HCT116 (cell line): ENCODE data around the gene HEBP1. TPM values are rescaled to one million over a fixed set of nuclear protein-coding genes. Genes with fewer than 3 reads are reported as not detected.

Source experiments
- ATAC-seq: fragments of 200-7000 bp; cut with Tn5 transposase; 2 replicates; pipeline ENCODE4 v1.9.1; 2020; ENCODE audit warnings: mild to moderate bottlenecking, moderate library complexity
- BruUV-seq: library from RNA; stranded (reverse); fragments of 400-500 nt; replicated peaks from 2 replicates; lab custom pipeline; 2021; lab: Mats Ljungman, UMichigan
- CTCF ChIA-PET: fragments of 300-600 bp; sonication (Branson Sonifier 250); formaldehyde crosslinking; loops from one replicate; lab custom pipeline; 2021; ENCODE audit warnings: antibody characterized with exemption; lab: Charles Lee
- POLR2A ChIA-PET: fragments of 300-600, 350-600 bp; sonication (Branson Sonifier 250); formaldehyde crosslinking; loops from one replicate; lab custom pipeline; 2021; ENCODE audit warnings: antibody characterized with exemption; lab: Charles Lee
- RAD21 ChIA-PET, 2 experiments: fragments of 300-600 bp; sonication (Branson Sonifier 250); formaldehyde crosslinking; loops; one replicate each; lab custom pipeline; 2023; ENCODE audit warnings: low total read pairs in 2 of 2; ENCODE audit not compliant: uncharacterized antibody in 2 of 2, unreplicated experiment in 2 of 2, low non-redundant PET in 1 of 2; lab: Charles Lee
- DNase-seq: peaks from one replicate; pipeline ENCODE4 v3.0.0-alpha.2; 2010; ENCODE audit warnings: low read depth, low spot score
- H2AFZ ChIP-seq: fragments of 200-600 bp; shearing (Covaris generic), sonication (generic); 2 replicates; pipeline ENCODE4 v1.6.1; 2017; ENCODE audit warnings: low read depth, mixed run types, mixed read lengths, antibody characterized with exemption, low read length; ENCODE audit not compliant: poor library complexity, severe bottlenecking
- H3K27ac ChIP-seq: 2 replicates; pipeline ENCODE4 v1.5.1; 2012; ENCODE audit warnings: low read depth, low read length
- H3K27me3 ChIP-seq: fragments of 200-600 bp; sonication (generic); 2 replicates; pipeline ENCODE4 v1.6.1; 2016; ENCODE audit warnings: mixed run types, low read length, mixed read lengths; ENCODE audit not compliant: insufficient read depth
- H3K36me3 ChIP-seq, 2 experiments: fragments of 200-500 bp in 1 of 2; fragments of 200-600 bp in 1 of 2; sonication (Bioruptor generic) in 1 of 2; sonication (generic) in 1 of 2; 2 replicates each; pipeline versions ENCODE4 v1.5.1 to v1.6.1; 2014 to 2016; ENCODE audit warnings: low read length in 2 of 2, inconsistent platforms in 1 of 2, mixed read lengths in 1 of 2, mixed run types in 1 of 2; ENCODE audit not compliant: insufficient read depth in 2 of 2, control insufficient read depth in 1 of 2
- H3K4me1 ChIP-seq, 2 experiments: fragments of 200-600 bp in 1 of 2; sonication (generic) in 1 of 2; 2 replicates each; pipeline versions ENCODE4 v1.5.1 to v1.6.1; 2012 to 2017; ENCODE audit warnings: low read length in 2 of 2, inconsistent platforms in 1 of 2, mild to moderate bottlenecking in 1 of 2, mixed read lengths in 1 of 2, mixed run types in 1 of 2, moderate library complexity in 1 of 2; ENCODE audit not compliant: insufficient read depth in 2 of 2, control insufficient read depth in 1 of 2
- H3K4me2 ChIP-seq: fragments of 200-600 bp; sonication (generic); 2 replicates; pipeline ENCODE4 v1.6.1; 2017; ENCODE audit warnings: mixed run types, low read length, mixed read lengths
- H3K4me3 ChIP-seq, 2 experiments: fragments of 200-600 bp in 1 of 2; sonication (generic) in 1 of 2; replicated peaks in 1 of 2; 2 replicates each; pipeline ENCODE4 v1.5.1; 2011 to 2016; ENCODE audit warnings: low read length in 2 of 2, control low read depth in 1 of 2, low read depth in 1 of 2, mild to moderate bottlenecking in 1 of 2, mixed read lengths in 1 of 2, mixed run types in 1 of 2
- H3K79me2 ChIP-seq: fragments of 200-600 bp; sonication (generic); 2 replicates; pipeline ENCODE4 v1.6.1; 2017; ENCODE audit warnings: mild to moderate bottlenecking, mixed run types, low read length, moderate library complexity, mixed read lengths; ENCODE audit not compliant: insufficient read depth
- H3K9ac ChIP-seq: fragments of 200-600 bp; sonication (generic); 2 replicates; pipeline ENCODE4 v1.6.1; 2016; ENCODE audit warnings: low read length, mixed read lengths
- H3K9me2 ChIP-seq: fragments of 200-600 bp; sonication (generic), shearing (Covaris generic); 2 replicates; pipeline ENCODE4 v1.6.1; 2017; ENCODE audit warnings: mixed run types, mild to moderate bottlenecking, moderate library complexity; ENCODE audit not compliant: insufficient read depth
- H3K9me3 ChIP-seq, 2 experiments: fragments of 200-500 bp in 1 of 2; fragments of 200-600 bp in 1 of 2; sonication (Bioruptor generic) in 1 of 2; sonication (generic) in 1 of 2; 2 replicates each; pipeline ENCODE4 v1.6.1; 2014 to 2017; ENCODE audit warnings: low read length in 2 of 2, mixed read lengths in 2 of 2, inconsistent platforms in 1 of 2, low read depth in 1 of 2, mild to moderate bottlenecking in 1 of 2, mixed run types in 1 of 2, moderate library complexity in 1 of 2; ENCODE audit not compliant: control insufficient read depth in 1 of 2, insufficient read depth in 1 of 2
- H4K20me1 ChIP-seq: fragments of 200-600 bp; sonication (generic), shearing (Covaris generic); 2 replicates; pipeline ENCODE4 v1.6.1; 2017; ENCODE audit warnings: mixed run types, mild to moderate bottlenecking, moderate library complexity; ENCODE audit not compliant: insufficient read depth
- CBX3 ChIP-seq: IDR thresholded peaks from 2 replicates; pipeline ENCODE4 v1.6.1; 2012; ENCODE audit warnings: low read depth
- CTCF ChIP-seq, 3 experiments: fragments of 200-600 bp in 1 of 3; sonication (generic) in 1 of 3; IDR thresholded peaks in 2 of 3; conservative IDR thresholded peaks in 1 of 3; 2 replicates each; pipeline ENCODE4 v1.5.1; 2012 to 2017; ENCODE audit warnings: low read depth in 2 of 3, low read length in 2 of 3, antibody characterized with exemption in 1 of 3, borderline replicate concordance in 1 of 3, control low read depth in 1 of 3, mild to moderate bottlenecking in 1 of 3, mixed read lengths in 1 of 3, mixed run types in 1 of 3, moderate library complexity in 1 of 3; ENCODE audit not compliant: insufficient read depth in 1 of 3
- JUND ChIP-seq: IDR thresholded peaks from 2 replicates; pipeline ENCODE4 v1.6.1; 2012
- REST ChIP-seq: IDR thresholded peaks from 2 replicates; pipeline ENCODE4 v1.6.1; 2012; ENCODE audit warnings: low read depth
- SIN3A ChIP-seq: IDR thresholded peaks from 2 replicates; pipeline ENCODE4 v1.6.1; 2012; ENCODE audit warnings: low read depth
- intact Hi-C: fragments of 100-400 bp; cut with micrococcal nuclease; formaldehyde crosslinking; loops from 2 replicates; pipeline ENCODE4 v1.10.0; 2022
- total RNA-seq: library from RNA; stranded (reverse); gene quantifications from one replicate; pipeline ENCODE4 v1.2.1, GENCODE V29; 2021; ENCODE audit not compliant: unreplicated experiment

The HEBP1 gene
- total RNA-seq, 1 experiment from 2014 or later = 41.0 TPM

DNA sequence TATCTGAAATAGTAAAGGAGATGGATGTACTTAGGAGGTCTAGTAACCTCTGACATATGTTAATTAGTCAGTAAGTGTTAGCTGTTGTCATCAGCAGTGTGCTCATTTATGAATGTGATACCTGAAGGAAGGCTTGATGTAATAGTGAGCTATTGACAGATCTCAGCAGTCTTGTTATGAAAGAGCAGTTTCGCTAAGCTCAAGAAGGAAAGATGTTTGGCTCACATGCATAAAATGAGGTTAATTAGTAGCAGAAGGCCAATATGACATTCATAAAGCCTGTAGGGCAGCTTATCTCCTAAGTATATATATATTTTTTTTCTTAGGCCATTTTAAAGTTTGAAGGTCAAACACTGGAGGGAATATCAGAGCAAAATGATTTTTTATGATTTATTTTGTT lies 46.9 kb upstream of the HEBP1 start (continued):
- no peak for TF ChIP-seq CTCF (IDR thresholded peaks at IDR 0.05 in 2 of 3, conservative IDR thresholded peaks at IDR 0.05 in 1 of 3; ENCODE audit: borderline replicate concordance in 1 of 3, insufficient read depth in 1 of 3, low read depth in 2 of 3, low read length in 2 of 3)

GRCh38 chr12:13045816-13046215 lies 45.8 kb upstream of the HEBP1 start:
- peaks cover 5 to 14% of the 10 kb centered on the region in 2 experiments; a peak in 3 of 4 replicates for H3K4me1 ChIP-seq
- no peaks in the 10 kb centered on the region for H3K27me3 ChIP-seq
- BruUV-seq = no TSS peak
- H3K36me3 ChIP-seq = no peaks in the 10 kb centered on the region
- intact Hi-C loops = no loop called here
- H3K27ac ChIP-seq = no peak overlapping the region
- DNase-seq (no peak), ATAC-seq (no peak)
- ChIA-PET CTCF (interaction anchor here (0.7 to 1.3 kb wide), 3 partner anchors 21 to 234 kb away, joined by 3 read pairs; no protein-coding TSS in a partner anchor), RAD21 (no interaction called here), POLR2A (interaction anchor here (0.7 kb wide), 1 partner anchor 150 kb away, joined by 3 read pairs; the partner anchor contains the start of gene EMP1)
- H3K4me3 ChIP-seq = no peak overlapping the region
- H3K79me2 ChIP-seq = peaks cover 5% of the 10 kb centered on the region
- H3K4me2 ChIP-seq = no peak overlapping the region; the same call in 1 of the 2 replicates
- H2AFZ ChIP-seq = no peak overlapping the region
- H3K9me3 ChIP-seq = no peaks in the 10 kb centered on the region
- no peak overlapping the region for H3K9ac ChIP-seq
- no peaks in the 10 kb centered on the region for H4K20me1 ChIP-seq
- no peak for TF ChIP-seq SIN3A
- H3K9me2 ChIP-seq = no peaks in the 10 kb centered on the region

- Histone ChIP-seq H3K4me1 (peaks cover 5 to 14% of the 10 kb centered on the region in 2 experiments; a peak in 3 of 4 replicates), H3K27me3 (no peaks in the 10 kb centered on the region), H2AFZ (no peak overlapping the region), H3K4me3 (peak overlapping the region; percentile 93 to 96), H3K9me2 (no peaks in the 10 kb centered on the region), H3K9ac (peak overlapping the region; percentile 72), H3K9me3 (no peaks in the 10 kb centered on the region), H4K20me1 (no peaks in the 10 kb centered on the region), H3K79me2 (no peaks in the 10 kb centered on the region; the same call in 1 of the 2 replicates), H3K27ac (no peak overlapping the region; the same call in 1 of the 2 replicates), H3K36me3 (no peaks in the 10 kb centered on the region), H3K4me2 (peak overlapping the region; percentile 94)
- no peak for DNase-seq
- intact Hi-C loops = no loop called here
- ChIA-PET RAD21 (interaction anchor here in 1 of 2 experiments (0.7 kb wide), 1 partner anchor 1671 kb away, joined by 5 read pairs; no protein-coding TSS in a partner anchor), CTCF (interaction anchor here (0.7 to 1.5 kb wide), 5 partner anchors 20 to 233 kb away, joined by 3 read pairs; no protein-coding TSS in a partner anchor), POLR2A (no interaction called here)
- TF ChIP-seq JUND = no peak
- TF ChIP-seq CBX3 = no peak
- TF ChIP-seq REST = 0 out of 2 replicates have a peak, but pooled peaks have one; percentile 7
- ATAC-seq = no peak
- BruUV-seq = no TSS peak
Observed at GRCh38 chr12:13044906-13045299, 44.8 kb upstream of the HEBP1 start.
